ENCODE results near the gene FGA.

Gene FGA

DNA sequence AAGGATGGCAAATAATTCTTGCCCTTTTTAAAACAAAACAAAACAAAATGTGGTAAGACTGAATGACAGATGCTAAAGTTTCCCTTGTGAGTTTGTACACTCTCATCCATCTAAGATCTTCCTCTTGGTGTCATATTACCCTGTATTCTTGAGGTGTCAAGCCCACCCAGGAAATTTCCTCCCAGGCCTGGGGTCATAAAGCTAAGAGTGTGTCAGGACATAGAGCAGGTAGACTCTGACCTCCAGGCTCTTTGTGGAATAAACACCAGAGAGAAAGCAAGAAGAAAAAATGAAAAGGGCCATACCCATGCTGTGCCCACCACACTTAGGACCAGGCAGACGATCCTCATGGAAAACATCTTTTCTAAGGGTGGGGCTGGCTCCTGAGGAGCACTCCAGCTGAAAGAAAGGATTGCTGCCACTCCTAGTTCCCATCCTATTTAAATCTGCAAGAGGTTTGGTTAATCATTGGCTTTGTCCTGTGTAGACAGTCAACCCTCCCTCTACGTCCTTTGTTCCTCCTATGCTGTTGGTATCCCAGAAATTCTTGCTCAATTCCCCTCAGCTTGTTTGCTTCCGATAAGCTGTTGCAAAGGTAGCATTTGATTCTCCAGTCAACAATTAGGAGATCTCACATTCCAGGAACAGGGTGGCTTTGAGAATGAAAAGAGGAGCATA, at the start of gene FGA:
Gene FGA (minus strand): TSS at position 414 of the 678 bp plus-strand sequence. CDS start 55 bp downstream, at position 359.
- no peak for DNase-seq

DNA sequence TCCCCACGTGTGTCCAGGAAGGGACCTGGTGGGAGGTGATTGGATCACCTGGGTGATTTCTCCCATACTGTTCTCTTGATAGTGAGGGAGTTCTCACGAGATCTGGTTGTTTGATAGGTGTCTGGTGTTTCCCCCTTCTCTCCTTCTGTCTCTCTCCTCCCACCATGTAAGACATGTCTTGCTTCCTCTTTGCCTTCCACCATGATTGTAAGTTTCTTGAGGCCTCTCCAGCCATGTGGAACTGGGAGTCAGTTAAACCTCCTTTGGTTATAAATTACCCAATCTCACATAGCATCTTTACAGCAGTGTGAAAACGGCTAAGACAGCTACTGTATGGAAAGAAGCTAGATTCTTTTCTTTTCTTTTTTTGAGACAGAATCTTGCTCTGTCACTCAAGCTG, 43.5 kb upstream of the FGA start:
- no peak for DNase-seq

DNA sequence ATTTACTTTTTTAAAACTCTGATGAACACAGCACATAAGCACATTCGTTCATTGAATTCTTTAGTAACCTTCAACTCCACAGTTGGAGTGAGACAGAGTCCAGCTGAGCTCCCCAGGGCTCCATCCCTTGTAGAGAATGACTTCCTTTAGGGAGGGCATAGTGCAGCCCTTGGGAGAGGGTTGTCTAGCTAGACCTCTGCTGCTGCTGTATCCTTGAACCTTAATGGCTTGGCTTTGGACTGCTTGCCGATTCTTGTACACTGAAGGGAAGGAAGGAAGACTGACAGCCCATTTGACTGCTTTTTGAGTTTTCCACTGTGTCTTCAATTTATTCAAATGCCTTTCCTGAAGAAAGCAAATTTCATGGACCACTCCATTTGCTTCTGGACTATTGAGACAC, 41.3 kb upstream of the FGA start:
- DNase-seq: no peak

DNA sequence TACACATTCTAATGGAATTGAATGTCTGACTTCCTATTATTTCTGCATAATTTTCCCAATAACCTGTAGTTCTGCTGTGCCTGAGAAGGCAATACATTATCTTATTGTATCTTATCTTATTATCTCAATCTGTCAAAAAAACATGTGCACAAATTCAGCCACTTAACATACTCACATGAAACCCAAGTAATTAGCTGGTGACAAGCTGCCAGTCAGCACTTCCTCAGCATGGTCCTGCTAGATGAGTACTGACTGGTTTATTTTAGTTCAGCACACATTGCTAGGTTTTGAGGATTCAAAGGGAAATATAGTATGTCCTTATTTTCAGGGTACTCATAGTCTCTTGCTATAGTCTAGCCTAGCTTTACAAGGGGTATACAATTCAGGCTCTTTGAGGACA, 39.8 kb upstream of the FGA start:
- no peak for DNase-seq

DNA sequence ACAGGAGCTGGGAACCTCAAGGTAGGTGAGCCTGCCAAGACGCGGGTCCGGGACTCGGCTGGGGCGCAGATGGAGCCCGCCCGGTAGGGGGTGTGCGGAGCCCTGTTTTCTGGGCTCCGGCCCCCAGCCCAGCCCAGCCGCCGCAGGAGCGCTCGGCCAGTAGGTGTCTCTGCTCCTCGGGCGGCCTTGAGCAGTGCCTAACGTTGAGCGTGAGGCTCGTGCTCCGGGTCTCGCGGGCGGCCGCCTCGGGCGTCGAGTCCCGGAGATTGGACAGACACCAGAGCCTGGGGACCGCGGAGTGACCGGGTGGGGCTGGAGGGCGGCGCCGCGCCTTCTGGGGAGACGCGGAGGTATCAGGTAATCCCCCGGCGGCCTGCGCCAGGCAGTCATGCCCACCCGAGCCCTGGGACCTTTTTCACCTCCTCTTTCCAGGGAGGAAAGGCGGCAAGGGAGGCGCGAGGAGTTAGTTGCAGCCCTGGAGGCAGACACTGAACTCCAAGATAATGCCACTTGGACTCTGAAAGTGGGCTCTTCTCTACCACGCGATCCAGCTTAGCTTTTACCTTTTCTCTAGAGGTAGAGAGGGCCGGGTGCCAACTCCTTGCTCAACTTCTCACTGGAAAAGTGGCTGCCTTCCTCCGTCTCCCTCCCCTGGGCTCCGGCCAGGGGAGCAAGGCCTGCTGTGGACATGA, 36.4 kb upstream of the FGA start:
- peak; percentile 35 for DNase-seq

DNA sequence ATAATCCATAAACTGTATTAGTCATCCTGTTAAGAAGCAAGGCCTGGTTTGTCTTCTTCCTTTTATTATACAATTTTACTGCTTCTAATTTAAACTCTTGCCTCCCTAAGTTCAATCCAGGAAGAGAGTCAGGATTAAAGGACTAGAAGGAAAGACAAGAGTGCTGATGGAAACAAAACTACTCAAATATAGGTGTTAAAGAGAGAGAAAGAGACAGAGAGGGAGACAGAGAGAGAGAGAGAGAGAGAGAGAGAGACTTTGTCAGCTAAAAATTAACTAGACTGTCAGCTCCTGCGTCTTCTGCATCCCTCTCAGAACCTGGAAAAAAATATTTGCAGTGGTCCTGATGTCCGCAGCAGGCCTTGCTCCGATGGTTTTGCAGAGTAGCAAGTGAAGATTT, 35.4 kb upstream of the FGA start:
- DNase-seq: no peak

DNA sequence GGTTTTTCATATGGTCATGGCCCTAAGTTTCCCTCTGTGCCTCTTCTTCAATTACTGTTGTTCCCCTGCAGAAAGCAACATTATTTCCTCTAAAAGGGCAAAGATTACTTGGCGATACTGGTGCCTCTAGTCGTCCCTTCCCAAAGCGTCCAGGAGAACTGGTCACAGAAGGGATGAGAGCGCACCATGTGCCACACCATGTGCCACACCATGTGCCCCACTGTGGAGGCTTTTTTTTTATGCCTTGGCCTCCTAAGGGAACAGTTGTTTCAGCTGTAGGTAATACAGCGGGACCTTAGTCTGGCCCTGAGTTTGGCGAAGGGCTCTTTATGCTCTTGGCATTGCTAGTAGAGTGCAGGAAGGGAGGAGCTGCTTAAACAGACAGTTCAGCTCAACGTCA, 33.5 kb upstream of the FGA start:
- no peak for DNase-seq

DNA sequence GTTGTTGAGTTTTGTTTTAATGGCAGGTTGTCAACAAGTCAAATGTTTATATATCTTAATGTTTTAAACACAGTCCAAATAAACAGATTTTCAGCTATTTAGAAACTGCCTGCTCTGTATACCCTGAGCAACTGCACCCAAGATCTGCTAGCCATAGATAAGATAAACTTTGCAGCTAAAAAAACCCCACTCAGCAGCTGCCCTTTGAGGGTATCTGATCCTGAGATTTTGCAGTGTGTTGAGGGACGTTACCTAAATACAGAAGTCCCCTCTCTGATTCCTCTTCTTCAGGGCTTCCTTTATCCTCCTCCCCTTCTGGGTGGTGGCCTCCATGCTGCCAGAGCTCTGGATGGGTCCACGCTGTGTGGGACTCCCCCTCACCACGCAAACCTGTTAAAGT, 32.9 kb upstream of the FGA start:
- no peak for DNase-seq

DNA sequence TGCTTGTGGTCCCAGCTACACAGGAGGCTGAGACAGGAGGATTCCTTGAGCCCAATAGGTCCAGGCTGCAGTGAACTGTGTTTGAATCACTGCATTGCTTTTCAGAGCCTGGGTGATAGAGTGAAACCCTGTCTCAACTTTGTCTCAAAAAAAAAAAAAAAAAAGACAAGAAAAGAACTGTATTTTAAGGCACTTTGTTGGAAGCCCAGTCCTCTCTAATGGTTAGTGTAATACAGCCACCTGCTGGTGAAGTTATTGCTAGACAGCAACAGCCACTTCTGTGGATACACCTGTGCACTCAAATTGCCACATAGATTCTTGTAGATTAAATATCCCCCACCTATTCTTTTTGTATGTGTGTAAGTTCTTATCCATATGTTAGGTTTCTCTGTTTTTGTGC, 32.1 kb upstream of the FGA start:
- no peak for DNase-seq

DNA sequence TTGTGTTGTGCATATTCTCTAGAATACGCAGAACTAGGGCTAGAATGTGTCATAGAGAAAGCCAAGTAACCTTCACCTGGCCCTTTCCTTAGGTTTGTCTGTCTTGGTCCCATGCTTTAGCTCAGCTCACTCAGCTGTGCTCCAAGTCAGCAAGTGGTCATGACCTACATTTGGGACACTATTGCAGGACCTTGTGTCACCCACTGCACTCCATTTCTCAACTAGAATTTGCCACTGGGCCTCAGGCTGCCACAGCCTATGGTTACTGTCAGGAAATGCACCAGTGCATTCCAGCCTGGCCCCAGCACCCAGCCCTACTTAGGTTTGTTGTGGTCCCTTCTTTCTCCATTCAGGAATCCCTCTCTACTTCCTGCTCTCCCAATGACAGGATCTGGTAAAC, 29.6 kb upstream of the FGA start:
- DNase-seq: no peak

DNA sequence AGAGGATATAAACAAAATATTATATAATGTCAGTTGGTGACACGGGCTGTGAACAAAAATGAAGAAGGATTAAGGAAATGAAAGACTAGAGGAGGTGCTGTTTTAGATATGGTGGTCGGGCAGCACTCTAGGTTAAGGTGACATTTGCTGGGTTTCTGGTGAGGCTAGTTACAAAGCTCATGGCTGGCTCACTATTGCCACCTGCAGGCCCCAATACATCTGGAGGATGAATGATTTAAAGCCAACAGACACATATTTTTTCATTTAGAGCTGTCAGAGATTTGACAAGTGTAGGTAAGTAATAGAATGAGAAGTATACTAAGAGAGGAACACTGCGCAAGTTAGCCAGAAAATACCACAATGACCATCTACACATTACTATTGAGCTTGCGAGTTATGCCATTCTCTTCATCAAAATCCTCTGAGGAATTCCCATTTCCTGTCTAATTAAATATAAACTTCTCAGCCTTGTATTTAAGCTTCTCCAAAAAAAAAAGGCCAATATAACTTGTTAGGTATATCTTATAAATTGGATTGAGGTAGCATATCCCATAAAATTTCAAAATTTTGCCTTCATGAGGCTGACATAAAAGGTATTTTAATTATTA, 28.3 kb upstream of the FGA start:
- DNase-seq: no peak

DNA sequence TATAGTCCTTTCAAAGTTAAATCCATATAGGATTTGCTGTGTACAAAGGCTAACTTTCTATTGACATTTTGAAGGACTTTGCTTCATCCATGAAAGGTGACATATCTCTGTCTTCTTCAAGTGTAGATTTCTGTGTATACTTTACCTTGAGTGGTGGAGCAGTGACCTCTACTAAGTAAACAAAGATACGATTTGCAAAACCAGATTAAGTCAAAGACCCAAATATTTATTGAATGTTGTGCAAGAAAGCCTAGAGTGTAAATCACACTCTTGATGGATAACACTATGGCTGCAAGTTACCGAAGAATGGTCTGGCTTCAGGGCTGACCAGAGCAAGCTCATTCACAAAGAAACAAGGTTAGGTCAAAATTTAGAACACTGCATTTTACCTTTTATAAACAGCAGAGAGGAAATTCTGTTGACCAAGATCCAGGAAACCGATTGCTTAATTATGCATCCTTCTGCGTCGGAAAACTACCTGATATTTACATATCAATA, 27.3 kb upstream of the FGA start:
- DNase-seq: no peak

DNA sequence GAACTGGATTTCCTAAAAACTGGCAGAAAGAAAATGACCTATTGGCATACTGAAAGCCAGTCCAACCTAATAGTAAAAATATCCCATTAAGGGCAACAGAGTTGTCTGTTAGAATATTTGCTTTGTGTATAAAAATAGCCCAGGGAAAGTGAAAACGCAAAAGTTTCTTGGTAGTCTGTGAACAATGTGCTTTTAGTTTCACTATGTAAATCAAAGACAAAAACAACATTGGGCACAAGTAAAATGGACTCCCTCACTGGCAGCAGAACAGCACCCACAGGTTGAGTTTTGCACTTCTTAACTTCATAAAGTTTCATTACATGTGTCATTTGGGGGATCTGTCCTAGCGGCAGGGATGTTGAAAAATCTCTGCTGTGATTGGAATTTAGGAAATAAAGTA, 26.2 kb upstream of the FGA start:
- DNase-seq: no peak

DNA sequence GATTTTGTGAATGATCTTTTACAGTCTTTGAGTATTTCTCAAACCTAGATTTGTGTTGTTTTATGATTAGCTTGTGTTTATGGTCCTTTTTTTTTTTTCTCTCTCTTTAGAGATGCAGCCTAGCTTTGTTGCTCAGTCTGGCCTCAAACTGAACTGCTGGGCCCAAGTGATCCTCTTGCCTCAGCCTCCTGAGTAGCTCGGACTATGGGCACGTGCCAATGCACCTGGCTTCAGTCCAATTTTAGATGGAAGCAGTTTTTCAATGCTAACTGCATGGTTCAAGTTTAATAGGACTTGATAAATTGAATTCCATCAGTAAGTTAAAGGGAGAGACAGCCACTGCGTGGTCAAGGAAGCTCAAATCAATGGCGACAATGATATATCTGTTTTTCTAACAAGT, 25.7 kb upstream of the FGA start:
- DNase-seq: no peak

DNA sequence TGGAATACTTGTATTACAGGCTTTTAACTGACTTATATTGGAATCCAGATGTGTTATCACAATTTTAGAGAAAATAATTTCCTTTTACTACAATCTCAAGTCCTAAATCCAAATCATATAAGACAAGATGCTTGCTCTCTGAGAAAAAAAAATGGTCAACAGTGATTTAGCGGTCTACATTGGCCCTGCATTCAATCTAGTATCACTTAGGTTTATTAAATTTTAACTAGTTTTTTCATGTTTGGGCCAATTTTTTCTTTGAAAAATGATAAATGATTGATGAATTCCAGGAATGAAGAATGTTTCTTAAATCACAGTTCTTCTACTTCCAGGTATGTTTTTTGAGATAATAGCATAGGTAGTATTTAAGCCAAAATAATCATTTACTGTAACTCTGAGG, 24.7 kb upstream of the FGA start:
- DNase-seq: no peak

DNA sequence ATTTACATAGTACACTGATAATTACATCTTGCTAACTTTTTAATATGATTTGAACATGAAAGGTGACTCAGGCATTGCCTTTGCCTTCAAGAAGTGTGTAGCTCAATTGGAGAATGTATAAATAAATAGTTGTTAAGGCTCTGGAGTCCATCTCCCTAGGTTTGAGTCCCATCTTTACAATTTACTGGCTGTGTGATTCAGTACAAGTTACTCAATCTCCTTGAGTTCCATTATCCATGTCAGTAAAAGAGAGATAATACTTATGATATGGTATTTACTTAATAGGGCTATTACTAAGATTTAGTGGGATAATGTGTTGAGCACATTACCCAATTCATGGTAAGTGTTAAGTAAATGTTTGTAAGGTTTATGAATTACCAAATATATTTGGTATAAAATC, 23.8 kb upstream of the FGA start:
- DNase-seq: no peak

DNA sequence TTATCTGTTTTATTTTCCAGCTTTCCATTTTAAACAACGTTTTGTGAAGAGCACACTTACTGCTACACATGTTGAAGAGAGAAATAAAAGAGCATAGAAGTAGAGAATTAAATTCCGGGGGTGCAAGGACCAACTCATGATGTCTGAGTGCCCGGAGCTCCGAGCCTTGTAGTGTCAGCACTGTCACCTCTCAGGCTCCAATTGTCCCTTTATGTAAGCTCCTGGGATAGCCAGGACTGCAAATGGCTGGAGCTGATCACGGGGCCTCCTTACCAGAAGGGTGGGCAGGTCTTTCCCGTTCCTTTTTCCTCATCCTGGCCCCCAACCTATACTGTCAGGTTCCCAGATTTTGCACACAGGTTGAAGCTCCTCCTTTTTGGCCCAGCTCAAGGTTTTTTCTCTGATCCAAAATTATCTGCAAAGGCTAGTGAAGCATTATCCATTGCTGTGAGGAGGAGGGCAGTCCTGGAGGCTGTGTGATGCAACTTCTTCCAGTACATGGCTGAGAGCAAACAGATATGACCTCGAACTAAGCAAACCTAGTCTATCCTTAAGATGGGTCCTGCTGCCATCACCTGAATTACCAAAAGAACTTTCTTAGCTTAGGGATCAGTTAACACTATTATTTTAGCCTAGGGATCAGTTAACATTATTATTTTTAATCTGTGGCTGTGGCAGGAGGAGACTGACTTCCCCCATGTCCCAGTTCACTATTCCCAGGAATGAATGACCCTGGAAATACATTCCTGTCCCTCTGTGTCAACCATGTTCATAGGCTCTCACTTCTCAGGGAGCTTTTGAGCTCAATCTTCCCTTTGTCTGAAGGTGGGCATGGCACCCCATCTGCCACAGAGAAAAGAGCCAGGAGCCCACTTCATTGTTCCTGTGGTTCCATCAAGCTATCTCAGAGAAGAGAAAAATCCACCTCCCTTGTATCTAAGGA, 22.2 kb upstream of the FGA start, which contains the start of gene FGG:
Gene FGG (minus strand): TSS at position 185 of the 943 bp plus-strand sequence. CDS start 47 bp downstream, at position 138.
- no peak for DNase-seq

DNA sequence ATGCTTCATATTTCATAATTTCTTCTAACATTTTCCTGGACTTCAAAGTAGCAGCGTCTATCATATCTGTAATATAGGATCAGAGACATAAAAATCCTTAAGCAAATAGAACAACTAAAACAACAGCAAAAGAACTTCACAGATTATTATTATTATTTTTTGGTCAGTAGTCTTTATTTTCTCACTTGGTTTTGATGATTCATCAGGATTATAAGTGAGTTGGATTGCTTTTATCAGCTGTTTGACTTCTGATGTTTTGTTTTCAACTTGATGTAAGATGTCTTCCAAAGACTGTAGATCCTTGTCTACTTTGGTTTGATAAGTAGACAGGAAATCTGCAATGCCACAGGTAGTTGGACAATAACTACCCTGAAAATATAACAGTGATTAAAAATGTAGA, 21.3 kb upstream of the FGA start:
- no peak for DNase-seq

DNA sequence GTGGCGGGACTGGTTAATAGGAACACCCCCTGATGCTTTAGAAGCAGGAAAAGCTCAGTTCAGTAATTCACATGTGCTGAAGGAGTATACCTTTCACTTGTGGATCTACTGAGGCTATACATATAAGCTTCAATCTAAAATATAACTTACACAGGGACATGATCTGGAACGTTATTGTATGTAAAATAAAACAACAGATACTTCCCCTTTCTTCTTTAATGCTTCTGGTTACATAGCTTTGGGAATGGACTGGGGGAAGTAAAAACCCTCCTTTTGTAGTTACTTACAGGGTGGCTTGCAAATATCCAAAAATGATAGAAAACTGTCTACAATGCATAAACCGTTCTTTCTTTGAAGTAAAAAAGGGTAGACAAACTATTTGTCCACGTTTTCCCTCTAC, 20.0 kb upstream of the FGA start:
- DNase-seq: no peak

DNA sequence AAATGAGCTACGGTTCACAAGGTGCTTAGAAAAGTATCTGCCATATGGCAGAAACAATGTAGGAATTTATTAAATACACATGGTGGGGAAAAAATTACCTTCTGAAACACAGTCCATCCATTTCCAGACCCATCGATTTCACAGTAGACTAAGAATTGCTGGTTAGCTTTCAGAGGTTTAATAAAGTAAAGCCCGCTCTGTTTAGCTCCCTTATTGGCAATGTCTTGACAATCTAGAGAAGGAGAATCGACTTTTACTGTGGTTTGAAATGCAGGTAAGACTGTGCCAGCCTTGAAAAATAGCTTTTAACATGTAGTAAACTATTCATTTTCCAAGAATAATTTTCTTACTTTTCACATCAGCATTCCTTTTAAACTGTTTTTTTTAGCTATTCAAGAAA, 19.0 kb upstream of the FGA start:
- DNase-seq: no peak

DNA sequence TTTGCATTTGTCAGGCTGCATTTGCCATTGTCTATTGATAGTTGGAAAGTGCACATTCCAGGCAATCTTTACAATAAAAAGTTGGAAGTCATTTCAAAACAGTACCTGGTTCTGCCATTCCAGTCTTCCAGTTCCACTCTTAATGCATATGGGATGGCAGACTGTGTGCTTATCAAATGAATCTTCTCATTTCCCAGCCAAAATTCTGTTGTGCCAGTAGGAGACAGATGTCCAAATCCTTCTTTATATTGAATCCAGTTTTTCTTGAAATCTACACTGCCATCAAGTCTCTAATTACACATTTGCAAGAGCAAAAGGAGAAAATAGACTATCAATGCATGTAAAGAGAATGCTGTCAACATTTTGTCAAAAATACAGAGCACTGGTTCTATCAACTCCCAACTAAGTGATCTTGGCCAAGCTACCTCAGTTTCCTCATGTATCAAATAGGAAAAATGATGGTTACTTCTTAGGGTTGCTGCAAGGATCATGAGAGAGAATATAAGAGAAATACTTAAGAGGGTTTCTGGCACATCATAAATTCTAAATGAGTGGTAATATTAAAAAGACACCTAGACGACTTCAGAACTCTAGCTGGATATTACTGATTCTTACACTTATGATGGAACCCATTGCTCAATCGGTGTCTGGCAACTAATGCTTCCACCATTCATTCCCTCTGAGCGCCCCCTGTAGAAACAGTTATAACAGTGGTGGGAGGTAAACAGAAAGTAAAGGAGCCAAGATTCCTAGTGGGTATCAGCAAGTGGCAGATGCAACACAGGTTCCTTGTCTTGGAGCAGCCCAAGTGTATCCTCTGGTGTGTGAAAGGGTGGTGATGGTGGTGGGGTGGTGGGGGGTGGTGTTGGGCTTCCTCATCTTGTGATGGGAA, 18.1 kb upstream of the FGA start:
- no peak for DNase-seq
